HL-60 (cell line): Measurements from ENCODE around the gene CDH22.

Experiments used
- DNase-seq, 2 experiments: peaks; one replicate each; pipeline ENCODE4 v3.0.0-alpha.2; 2010 to 2020; ENCODE audit warnings: low read depth in 1 of 2, low spot score in 1 of 2
- H3K27ac ChIP-seq: fragments of 250-450 bp; sonication (Bioruptor Pico); replicated peaks from 2 replicates; pipeline ENCODE4 v1.5.1; 2020; ENCODE audit warnings: mild to moderate bottlenecking, moderate library complexity
- H3K27me3 ChIP-seq: fragments of 250-450 bp; sonication (Bioruptor Pico); 2 replicates; pipeline ENCODE4 v1.5.1; 2021; ENCODE audit warnings: mild to moderate bottlenecking, moderate library complexity; ENCODE audit not compliant: insufficient read depth, poor library complexity, severe bottlenecking
- H3K4me3 ChIP-seq: replicated peaks from 2 replicates; pipeline ENCODE4 v1.5.1; 2011; ENCODE audit warnings: mild to moderate bottlenecking, control low read depth, low read length; ENCODE audit not compliant: insufficient read depth
- GABPA ChIP-seq: IDR thresholded peaks from 2 replicates; pipeline ENCODE4 v1.6.1; 2012; ENCODE audit warnings: low read depth
- POLR2AphosphoS5 ChIP-seq: IDR thresholded peaks from 2 replicates; pipeline ENCODE4 v1.6.1; 2012; ENCODE audit warnings: low read depth
- SPI1 ChIP-seq: IDR thresholded peaks from 2 replicates; pipeline ENCODE4 v1.6.1; 2012; ENCODE audit warnings: low read depth, mild to moderate bottlenecking, borderline replicate concordance
- TF ChIP-seq, protein P1 (sequence below): IDR thresholded peaks from 2 replicates; pipeline ENCODE4 v1.6.1; 2012; ENCODE audit warnings: low read depth; ENCODE audit not compliant: insufficient replicate concordance
- TF ChIP-seq, protein P2 (sequence below): IDR thresholded peaks from one replicate; pipeline ENCODE4 v1.5.1; 2011; ENCODE audit warnings: low read length, control low read depth, inconsistent platforms; ENCODE audit not compliant: insufficient read depth

CDH22 gene

DNA sequence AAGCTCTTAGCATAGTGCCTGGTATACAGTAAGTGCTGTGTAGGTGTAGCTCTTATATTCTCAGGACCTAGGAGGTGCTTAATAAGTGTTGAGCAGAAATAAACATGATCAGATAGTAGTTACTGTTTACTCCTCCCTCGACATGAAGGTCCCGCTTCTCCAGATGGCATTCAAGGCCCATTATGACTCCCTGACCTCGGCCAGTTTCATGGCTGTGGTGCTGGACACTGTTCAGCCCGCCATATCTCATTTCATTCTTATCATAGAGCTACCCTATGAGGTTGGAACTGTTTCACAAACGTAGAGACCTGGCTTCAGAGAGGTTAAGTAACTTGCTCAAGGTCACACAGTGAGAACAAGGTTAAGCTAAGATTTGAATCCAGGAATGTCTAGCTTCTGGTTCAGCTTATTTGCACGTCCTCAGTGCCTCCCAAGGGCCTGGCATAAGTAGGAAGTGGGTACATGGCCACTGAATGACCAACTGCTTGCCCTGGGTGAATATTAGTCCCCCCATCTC is 151.2 kb downstream of the CDH22 start:
- no peaks in the 10 kb centered on the region for H3K27me3 ChIP-seq
- H3K27ac ChIP-seq = no peak overlapping the region
- TF ChIP-seq, protein P1, sequence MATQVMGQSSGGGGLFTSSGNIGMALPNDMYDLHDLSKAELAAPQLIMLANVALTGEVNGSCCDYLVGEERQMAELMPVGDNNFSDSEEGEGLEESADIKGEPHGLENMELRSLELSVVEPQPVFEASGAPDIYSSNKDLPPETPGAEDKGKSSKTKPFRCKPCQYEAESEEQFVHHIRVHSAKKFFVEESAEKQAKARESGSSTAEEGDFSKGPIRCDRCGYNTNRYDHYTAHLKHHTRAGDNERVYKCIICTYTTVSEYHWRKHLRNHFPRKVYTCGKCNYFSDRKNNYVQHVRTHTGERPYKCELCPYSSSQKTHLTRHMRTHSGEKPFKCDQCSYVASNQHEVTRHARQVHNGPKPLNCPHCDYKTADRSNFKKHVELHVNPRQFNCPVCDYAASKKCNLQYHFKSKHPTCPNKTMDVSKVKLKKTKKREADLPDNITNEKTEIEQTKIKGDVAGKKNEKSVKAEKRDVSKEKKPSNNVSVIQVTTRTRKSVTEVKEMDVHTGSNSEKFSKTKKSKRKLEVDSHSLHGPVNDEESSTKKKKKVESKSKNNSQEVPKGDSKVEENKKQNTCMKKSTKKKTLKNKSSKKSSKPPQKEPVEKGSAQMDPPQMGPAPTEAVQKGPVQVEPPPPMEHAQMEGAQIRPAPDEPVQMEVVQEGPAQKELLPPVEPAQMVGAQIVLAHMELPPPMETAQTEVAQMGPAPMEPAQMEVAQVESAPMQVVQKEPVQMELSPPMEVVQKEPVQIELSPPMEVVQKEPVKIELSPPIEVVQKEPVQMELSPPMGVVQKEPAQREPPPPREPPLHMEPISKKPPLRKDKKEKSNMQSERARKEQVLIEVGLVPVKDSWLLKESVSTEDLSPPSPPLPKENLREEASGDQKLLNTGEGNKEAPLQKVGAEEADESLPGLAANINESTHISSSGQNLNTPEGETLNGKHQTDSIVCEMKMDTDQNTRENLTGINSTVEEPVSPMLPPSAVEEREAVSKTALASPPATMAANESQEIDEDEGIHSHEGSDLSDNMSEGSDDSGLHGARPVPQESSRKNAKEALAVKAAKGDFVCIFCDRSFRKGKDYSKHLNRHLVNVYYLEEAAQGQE = no peak
- TF ChIP-seq, protein P2, sequence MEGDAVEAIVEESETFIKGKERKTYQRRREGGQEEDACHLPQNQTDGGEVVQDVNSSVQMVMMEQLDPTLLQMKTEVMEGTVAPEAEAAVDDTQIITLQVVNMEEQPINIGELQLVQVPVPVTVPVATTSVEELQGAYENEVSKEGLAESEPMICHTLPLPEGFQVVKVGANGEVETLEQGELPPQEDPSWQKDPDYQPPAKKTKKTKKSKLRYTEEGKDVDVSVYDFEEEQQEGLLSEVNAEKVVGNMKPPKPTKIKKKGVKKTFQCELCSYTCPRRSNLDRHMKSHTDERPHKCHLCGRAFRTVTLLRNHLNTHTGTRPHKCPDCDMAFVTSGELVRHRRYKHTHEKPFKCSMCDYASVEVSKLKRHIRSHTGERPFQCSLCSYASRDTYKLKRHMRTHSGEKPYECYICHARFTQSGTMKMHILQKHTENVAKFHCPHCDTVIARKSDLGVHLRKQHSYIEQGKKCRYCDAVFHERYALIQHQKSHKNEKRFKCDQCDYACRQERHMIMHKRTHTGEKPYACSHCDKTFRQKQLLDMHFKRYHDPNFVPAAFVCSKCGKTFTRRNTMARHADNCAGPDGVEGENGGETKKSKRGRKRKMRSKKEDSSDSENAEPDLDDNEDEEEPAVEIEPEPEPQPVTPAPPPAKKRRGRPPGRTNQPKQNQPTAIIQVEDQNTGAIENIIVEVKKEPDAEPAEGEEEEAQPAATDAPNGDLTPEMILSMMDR = no peak
- no peak for TF ChIP-seq POLR2AphosphoS5
- no peak for TF ChIP-seq SPI1
- no peak for TF ChIP-seq GABPA
- no peak overlapping the region for H3K4me3 ChIP-seq
- no peak for DNase-seq

DNA sequence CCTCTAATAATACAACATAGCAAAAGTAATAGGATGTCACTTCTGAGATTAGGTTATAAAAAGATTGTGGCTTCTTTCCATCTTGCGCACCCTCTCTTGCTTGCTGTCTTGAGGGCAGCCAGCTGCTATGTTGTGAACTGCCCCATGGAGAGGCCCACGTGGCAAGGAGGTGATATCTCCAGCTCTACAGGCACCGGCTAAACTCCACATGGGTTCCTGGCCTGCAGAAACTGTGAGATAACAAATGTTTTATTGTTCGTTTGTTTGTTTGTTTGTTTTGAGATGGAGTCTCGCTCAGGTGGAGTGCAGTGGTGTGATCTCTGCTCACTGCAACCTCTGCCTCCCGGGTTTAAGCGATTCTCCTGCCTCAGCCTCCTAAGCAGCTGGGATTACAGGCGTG is 152.2 kb downstream of the CDH22 start:
- no peak overlapping the region for H3K27ac ChIP-seq
- H3K4me3 ChIP-seq = no peak overlapping the region
- no peaks in the 10 kb centered on the region for H3K27me3 ChIP-seq
- no peak for DNase-seq
- TF ChIP-seq, protein P1 = no peak
- TF ChIP-seq POLR2AphosphoS5 (no peak), GABPA (no peak), SPI1 (no peak)
- TF ChIP-seq, protein P2 = no peak

DNA sequence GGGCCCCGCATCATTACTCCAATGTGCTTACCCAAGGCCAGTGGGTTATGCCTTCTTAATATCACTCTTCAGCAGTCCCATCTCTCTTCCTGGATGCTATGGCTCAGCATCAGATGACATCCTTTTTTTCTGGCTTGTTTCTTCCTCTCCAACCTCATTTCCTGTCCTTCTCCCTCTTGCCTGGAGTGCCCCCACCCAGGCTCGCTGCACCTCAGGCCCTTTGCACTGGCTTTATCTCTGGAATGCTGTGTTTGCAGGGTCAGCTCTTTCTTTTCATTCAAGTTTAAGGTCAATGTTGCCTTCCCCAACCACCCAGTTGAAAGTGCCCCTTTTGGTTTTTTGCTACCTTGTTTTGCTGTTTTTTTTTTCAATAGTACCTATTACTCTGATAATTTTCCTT is 153.5 kb downstream of the CDH22 start:
- no peak for TF ChIP-seq POLR2AphosphoS5
- TF ChIP-seq, protein P2 = no peak
- no peak for TF ChIP-seq SPI1
- no peak for TF ChIP-seq GABPA
- TF ChIP-seq, protein P1 = no peak
- H3K27me3 ChIP-seq = no peaks in the 10 kb centered on the region
- H3K27ac ChIP-seq = no peak overlapping the region
- H3K4me3 ChIP-seq = no peak overlapping the region
- no peak for DNase-seq
